Measurements from ENCODE around the gene GH1. TPM values are rescaled to one million over a fixed set of nuclear protein-coding genes. Genes with fewer than 3 reads are reported as not detected.
"Not testable (repeated sequence)": the region's sequence is repeated elsewhere in the genome, so short reads cannot be mapped to it uniquely, and the experiment has no call there.

GH1 gene
- total RNA-seq, 1 experiment from 2014 or later, result not detected

- H2BK15ac ChIP-seq (ENCODE audit: low read depth, low read length); H3K27ac ChIP-seq (ENCODE audit: insufficient read length, low read depth, low read length); H2AK5ac ChIP-seq (ENCODE audit: insufficient read length, low read length); H3K27ac Mint-ChIP-seq; H3K4ac ChIP-seq (ENCODE audit: low read depth, low read length); H3K4me1 Mint-ChIP-seq; H4K5ac ChIP-seq (ENCODE audit: insufficient read length, low read depth, low read length); H3K23ac ChIP-seq (ENCODE audit: insufficient read length, low read depth, low read length); H3K9me3 ChIP-seq (ENCODE audit: control insufficient read depth, low read depth, low read length); H3K36me3 Mint-ChIP-seq (ENCODE audit: insufficient read depth in 1 of 3, low read depth in 3 of 3); H4K8ac ChIP-seq (replicated peaks; ENCODE audit: insufficient read length, low read depth, low read length); H2BK20ac ChIP-seq (ENCODE audit: low read depth, low read length, poor library complexity, severe bottlenecking); H2BK5ac ChIP-seq (ENCODE audit: insufficient read length, low read length); H4K91ac ChIP-seq (ENCODE audit: insufficient read length, low read depth, low read length); H3K79me1 ChIP-seq (ENCODE audit: insufficient read depth, low read depth, low read length, poor library complexity, severe bottlenecking); H3K9ac ChIP-seq (ENCODE audit: extremely low read depth, insufficient read length, low read length); H2BK12ac ChIP-seq (ENCODE audit: insufficient read length, low read depth, low read length); H4K20me1 ChIP-seq (ENCODE audit: control insufficient read depth, insufficient read depth, insufficient read length); H3T11ph ChIP-seq (ENCODE audit: low read length); H3K4me3 Mint-ChIP-seq; H3K18ac ChIP-seq (ENCODE audit: insufficient read length, low read depth, low read length); H3K79me2 ChIP-seq (ENCODE audit: insufficient read depth, low read length); H3K23me2 ChIP-seq (ENCODE audit: insufficient read length, low read depth, low read length, poor library complexity, severe bottlenecking); H3K4me1 ChIP-seq (ENCODE audit: insufficient read depth, low read length); H3K14ac ChIP-seq (ENCODE audit: insufficient read depth, low read length); H3K27me3 ChIP-seq (ENCODE audit: insufficient read depth, low read length); H2BK120ac ChIP-seq (ENCODE audit: low read depth, low read length, poor library complexity, severe bottlenecking); H3K9me3 Mint-ChIP-seq; H2AFZ ChIP-seq (ENCODE audit: low read length); H3K27me3 Mint-ChIP-seq (ENCODE audit: low read depth); H3K4me2 ChIP-seq (ENCODE audit: insufficient read depth, insufficient read length, low read length); H3K56ac ChIP-seq (ENCODE audit: insufficient read length, low read depth, low read length): not testable (repeated sequence)
- TF ChIP-seq, protein P1, sequence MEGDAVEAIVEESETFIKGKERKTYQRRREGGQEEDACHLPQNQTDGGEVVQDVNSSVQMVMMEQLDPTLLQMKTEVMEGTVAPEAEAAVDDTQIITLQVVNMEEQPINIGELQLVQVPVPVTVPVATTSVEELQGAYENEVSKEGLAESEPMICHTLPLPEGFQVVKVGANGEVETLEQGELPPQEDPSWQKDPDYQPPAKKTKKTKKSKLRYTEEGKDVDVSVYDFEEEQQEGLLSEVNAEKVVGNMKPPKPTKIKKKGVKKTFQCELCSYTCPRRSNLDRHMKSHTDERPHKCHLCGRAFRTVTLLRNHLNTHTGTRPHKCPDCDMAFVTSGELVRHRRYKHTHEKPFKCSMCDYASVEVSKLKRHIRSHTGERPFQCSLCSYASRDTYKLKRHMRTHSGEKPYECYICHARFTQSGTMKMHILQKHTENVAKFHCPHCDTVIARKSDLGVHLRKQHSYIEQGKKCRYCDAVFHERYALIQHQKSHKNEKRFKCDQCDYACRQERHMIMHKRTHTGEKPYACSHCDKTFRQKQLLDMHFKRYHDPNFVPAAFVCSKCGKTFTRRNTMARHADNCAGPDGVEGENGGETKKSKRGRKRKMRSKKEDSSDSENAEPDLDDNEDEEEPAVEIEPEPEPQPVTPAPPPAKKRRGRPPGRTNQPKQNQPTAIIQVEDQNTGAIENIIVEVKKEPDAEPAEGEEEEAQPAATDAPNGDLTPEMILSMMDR (conservative IDR thresholded peaks at IDR 0.05), result peak; percentile 58
- DNase-seq, result peak; percentile 85
- no CpG with 5 or more reads among the region's 13 CpGs for WGBS (ENCODE audit: extremely low coverage, insufficient read length, low lambda C conversion rate)
Measured at GRCh38 chr17:63889026-63889848, 29.4 kb downstream of the GH1 start.

- H3K27ac ChIP-seq (ENCODE audit: insufficient read length, low read depth, low read length); H3K4ac ChIP-seq (ENCODE audit: low read depth, low read length); H3K27ac Mint-ChIP-seq; H3K4me2 ChIP-seq (ENCODE audit: insufficient read depth, insufficient read length, low read length); H3K9me3 Mint-ChIP-seq; H3T11ph ChIP-seq (ENCODE audit: low read length); H4K20me1 ChIP-seq (ENCODE audit: control insufficient read depth, insufficient read depth, insufficient read length); H3K79me1 ChIP-seq (ENCODE audit: insufficient read depth, low read depth, low read length, poor library complexity, severe bottlenecking); H3K56ac ChIP-seq (ENCODE audit: insufficient read length, low read depth, low read length); H2BK5ac ChIP-seq (ENCODE audit: insufficient read length, low read length); H3K23ac ChIP-seq (ENCODE audit: insufficient read length, low read depth, low read length); H3K4me3 Mint-ChIP-seq; H3K23me2 ChIP-seq (ENCODE audit: insufficient read length, low read depth, low read length, poor library complexity, severe bottlenecking); H3K27me3 ChIP-seq (ENCODE audit: insufficient read depth, low read length); H3K9me3 ChIP-seq (ENCODE audit: control insufficient read depth, low read depth, low read length); H3K9ac ChIP-seq (ENCODE audit: extremely low read depth, insufficient read length, low read length); H2AFZ ChIP-seq (ENCODE audit: low read length); H3K14ac ChIP-seq (ENCODE audit: insufficient read depth, low read length); H2BK15ac ChIP-seq (ENCODE audit: low read depth, low read length); H3K27me3 Mint-ChIP-seq (ENCODE audit: low read depth); H3K79me2 ChIP-seq (ENCODE audit: insufficient read depth, low read length); H2BK20ac ChIP-seq (ENCODE audit: low read depth, low read length, poor library complexity, severe bottlenecking); H2BK120ac ChIP-seq (ENCODE audit: low read depth, low read length, poor library complexity, severe bottlenecking); H4K8ac ChIP-seq (replicated peaks; ENCODE audit: insufficient read length, low read depth, low read length); H3K18ac ChIP-seq (ENCODE audit: insufficient read length, low read depth, low read length); H3K36me3 Mint-ChIP-seq (ENCODE audit: insufficient read depth in 1 of 3, low read depth in 3 of 3); H2AK5ac ChIP-seq (ENCODE audit: insufficient read length, low read length); H4K5ac ChIP-seq (ENCODE audit: insufficient read length, low read depth, low read length); H2BK12ac ChIP-seq (ENCODE audit: insufficient read length, low read depth, low read length); H3K4me1 ChIP-seq (ENCODE audit: insufficient read depth, low read length); H4K91ac ChIP-seq (ENCODE audit: insufficient read length, low read depth, low read length): not testable (repeated sequence)
- H3K4me1 Mint-ChIP-seq, result peaks cover 13 to 16% of the 10 kb centered on the region in 2 experiments
- no CpG with 5 or more reads among the region's 11 CpGs for WGBS (ENCODE audit: extremely low coverage, insufficient read length, low lambda C conversion rate)
- peak; percentile 16 for DNase-seq
Measured at GRCh38 chr17:63885119-63885518, 33.5 kb downstream of the GH1 start.
